ENCODE data around the gene CCDC188. TPM values are rescaled to one million over a fixed set of nuclear protein-coding genes. Genes with fewer than 3 reads are reported as not detected.

CCDC188 gene
- total RNA-seq, 1 experiment from 2014 or later: not detected

DNA sequence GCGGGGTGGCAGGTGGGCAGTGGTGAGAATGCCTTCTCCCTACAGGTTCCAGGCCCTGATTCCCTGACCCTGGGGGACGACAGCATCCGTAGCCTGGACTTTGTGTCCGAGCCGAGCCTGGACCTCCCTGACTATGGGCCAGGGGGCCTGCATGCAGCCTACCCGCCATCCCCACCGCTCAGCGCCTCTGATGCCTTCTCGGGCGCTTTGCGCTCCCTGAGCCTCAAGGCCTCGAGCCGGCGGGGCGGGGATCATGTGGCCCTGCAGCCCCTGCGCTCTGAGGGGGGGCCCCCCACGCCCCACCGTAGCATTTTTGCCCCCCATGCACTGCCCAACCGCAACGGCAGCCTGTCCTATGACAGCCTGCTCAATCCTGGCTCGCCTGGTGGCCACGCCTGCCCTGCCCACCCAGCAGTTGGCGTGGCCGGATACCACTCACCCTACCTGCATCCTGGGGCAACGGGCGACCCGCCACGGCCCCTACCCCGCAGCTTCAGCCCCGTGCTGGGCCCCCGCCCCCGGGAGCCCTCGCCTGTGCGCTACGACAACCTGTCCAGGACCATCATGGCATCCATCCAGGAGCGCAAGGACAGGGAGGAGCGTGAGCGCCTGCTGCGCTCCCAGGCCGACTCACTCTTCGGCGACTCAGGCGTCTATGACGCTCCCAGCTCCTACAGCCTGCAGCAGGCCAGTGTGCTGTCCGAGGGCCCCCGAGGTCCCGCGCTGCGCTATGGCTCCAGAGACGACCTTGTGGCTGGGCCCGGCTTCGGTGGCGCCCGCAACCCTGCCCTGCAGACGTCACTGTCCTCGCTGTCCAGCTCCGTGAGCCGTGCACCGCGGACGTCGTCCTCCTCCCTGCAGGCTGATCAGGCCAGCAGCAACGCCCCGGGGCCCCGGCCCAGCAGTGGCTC, 7.9 kb downstream of the CCDC188 start:
- no peak for DNase-seq
- H3K36me3 Mint-ChIP-seq (ENCODE audit: insufficient read depth in 1 of 3, low read depth in 3 of 3): no peaks in the 10 kb centered on the region; a peak in 3 of 7 replicates
- TF ChIP-seq, protein P1, sequence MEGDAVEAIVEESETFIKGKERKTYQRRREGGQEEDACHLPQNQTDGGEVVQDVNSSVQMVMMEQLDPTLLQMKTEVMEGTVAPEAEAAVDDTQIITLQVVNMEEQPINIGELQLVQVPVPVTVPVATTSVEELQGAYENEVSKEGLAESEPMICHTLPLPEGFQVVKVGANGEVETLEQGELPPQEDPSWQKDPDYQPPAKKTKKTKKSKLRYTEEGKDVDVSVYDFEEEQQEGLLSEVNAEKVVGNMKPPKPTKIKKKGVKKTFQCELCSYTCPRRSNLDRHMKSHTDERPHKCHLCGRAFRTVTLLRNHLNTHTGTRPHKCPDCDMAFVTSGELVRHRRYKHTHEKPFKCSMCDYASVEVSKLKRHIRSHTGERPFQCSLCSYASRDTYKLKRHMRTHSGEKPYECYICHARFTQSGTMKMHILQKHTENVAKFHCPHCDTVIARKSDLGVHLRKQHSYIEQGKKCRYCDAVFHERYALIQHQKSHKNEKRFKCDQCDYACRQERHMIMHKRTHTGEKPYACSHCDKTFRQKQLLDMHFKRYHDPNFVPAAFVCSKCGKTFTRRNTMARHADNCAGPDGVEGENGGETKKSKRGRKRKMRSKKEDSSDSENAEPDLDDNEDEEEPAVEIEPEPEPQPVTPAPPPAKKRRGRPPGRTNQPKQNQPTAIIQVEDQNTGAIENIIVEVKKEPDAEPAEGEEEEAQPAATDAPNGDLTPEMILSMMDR (conservative IDR thresholded peaks at IDR 0.05): no peak
- Histone ChIP-seq H3K9me3 (ENCODE audit: control insufficient read depth, low read depth, low read length) (no peaks in the 10 kb centered on the region), H3K27ac (ENCODE audit: insufficient read length, low read depth, low read length) (no peak overlapping the region), H3K79me1 (ENCODE audit: insufficient read depth, low read depth, low read length, poor library complexity, severe bottlenecking) (no peaks in the 10 kb centered on the region), H3K27me3 (ENCODE audit: insufficient read depth, low read length) (no peaks in the 10 kb centered on the region), H3K56ac (ENCODE audit: insufficient read length, low read depth, low read length) (no peak overlapping the region), H4K8ac (replicated peaks; ENCODE audit: insufficient read length, low read depth, low read length) (no peak overlapping the region), H3K4ac (ENCODE audit: low read depth, low read length) (no peak overlapping the region), H2BK120ac (ENCODE audit: low read depth, low read length, poor library complexity, severe bottlenecking) (no peak overlapping the region), H3K23ac (ENCODE audit: insufficient read length, low read depth, low read length) (no peak overlapping the region), H3K9ac (ENCODE audit: extremely low read depth, insufficient read length, low read length) (no peak overlapping the region), H3K4me1 (ENCODE audit: insufficient read depth, low read length) (no peaks in the 10 kb centered on the region), H2BK12ac (ENCODE audit: insufficient read length, low read depth, low read length) (no peak overlapping the region), H3K14ac (ENCODE audit: insufficient read depth, low read length) (no peak overlapping the region), H4K91ac (ENCODE audit: insufficient read length, low read depth, low read length) (no peak overlapping the region), H2AK5ac (ENCODE audit: insufficient read length, low read length) (no peak overlapping the region), H3T11ph (ENCODE audit: low read length) (no peak overlapping the region), H2AFZ (ENCODE audit: low read length) (no peak overlapping the region), H4K5ac (ENCODE audit: insufficient read length, low read depth, low read length) (no peak overlapping the region), H3K18ac (ENCODE audit: insufficient read length, low read depth, low read length) (no peak overlapping the region), H3K23me2 (ENCODE audit: insufficient read length, low read depth, low read length, poor library complexity, severe bottlenecking) (no peaks in the 10 kb centered on the region), H4K20me1 (ENCODE audit: control insufficient read depth, insufficient read depth, insufficient read length) (no peaks in the 10 kb centered on the region), H3K4me2 (ENCODE audit: insufficient read depth, insufficient read length, low read length) (no peak overlapping the region), H2BK20ac (ENCODE audit: low read depth, low read length, poor library complexity, severe bottlenecking) (no peak overlapping the region), H3K79me2 (ENCODE audit: insufficient read depth, low read length) (no peaks in the 10 kb centered on the region), H2BK5ac (ENCODE audit: insufficient read length, low read length) (no peak overlapping the region), H2BK15ac (ENCODE audit: low read depth, low read length) (no peak overlapping the region)
- no peaks in the 10 kb centered on the region for H3K4me1 Mint-ChIP-seq
- WGBS (ENCODE audit: extremely low coverage, insufficient read length, low lambda C conversion rate): no CpG with 5 or more reads among the region's 65 CpGs
- H3K9me3 Mint-ChIP-seq: no peaks in the 10 kb centered on the region
- H3K27me3 Mint-ChIP-seq (ENCODE audit: low read depth): no peaks in the 10 kb centered on the region
- no peak overlapping the region for H3K27ac Mint-ChIP-seq
- no peak overlapping the region for H3K4me3 Mint-ChIP-seq

Measured in H9 (cell line).